T-helper 22 cell (primary cell): ENCODE measurements around the gene MFNG.

Source experiments
- DNase-seq: peaks from one replicate; pipeline ENCODE4 v3.0.0-alpha.2; 2020; ENCODE audit warnings: low read depth

The MFNG gene

DNA sequence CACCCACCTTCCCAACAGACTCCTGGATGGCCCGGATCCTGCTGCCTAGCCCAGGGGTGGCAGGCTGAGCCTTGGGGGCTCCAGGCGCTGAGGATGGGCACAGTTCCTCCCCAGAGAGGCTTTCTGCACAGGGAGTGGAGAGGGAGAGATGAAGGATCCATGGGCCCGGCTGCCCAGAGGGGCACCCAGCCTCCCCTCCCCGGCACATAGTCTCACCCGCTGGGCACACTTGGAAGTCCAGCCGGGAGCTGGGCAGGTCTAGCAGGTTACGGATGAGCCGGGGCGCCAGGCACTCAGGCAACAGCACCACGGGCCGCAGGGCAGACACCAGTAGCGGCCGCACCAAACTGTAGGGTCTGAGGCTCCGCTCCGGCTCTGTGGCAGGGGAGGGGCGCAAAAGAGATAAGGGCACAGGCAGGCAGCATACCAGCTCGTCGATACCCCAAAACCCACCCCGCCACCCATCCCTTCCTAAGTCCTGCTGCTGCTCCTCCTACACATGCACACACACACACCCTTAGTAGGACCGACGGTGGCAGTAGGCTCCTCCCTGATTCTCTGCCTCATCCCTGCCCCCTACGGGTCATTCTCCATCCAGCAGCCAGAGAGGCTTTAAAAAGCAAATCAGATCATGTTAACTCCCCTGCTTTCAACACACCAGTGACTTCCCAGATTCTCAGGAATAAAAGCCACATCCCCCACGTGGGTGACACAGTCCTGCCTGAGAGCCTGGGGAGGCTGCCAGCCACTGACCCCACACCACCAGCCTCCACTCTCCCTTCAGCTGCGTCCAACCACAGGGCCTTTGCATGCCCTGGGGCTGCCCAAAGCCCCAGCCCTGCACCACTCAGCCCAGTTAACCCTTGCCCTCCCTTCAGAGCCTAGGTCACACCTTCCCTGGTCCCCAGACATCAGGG lies 6.5 kb upstream of the MFNG start:
- DNase-seq, result no peak

DNA sequence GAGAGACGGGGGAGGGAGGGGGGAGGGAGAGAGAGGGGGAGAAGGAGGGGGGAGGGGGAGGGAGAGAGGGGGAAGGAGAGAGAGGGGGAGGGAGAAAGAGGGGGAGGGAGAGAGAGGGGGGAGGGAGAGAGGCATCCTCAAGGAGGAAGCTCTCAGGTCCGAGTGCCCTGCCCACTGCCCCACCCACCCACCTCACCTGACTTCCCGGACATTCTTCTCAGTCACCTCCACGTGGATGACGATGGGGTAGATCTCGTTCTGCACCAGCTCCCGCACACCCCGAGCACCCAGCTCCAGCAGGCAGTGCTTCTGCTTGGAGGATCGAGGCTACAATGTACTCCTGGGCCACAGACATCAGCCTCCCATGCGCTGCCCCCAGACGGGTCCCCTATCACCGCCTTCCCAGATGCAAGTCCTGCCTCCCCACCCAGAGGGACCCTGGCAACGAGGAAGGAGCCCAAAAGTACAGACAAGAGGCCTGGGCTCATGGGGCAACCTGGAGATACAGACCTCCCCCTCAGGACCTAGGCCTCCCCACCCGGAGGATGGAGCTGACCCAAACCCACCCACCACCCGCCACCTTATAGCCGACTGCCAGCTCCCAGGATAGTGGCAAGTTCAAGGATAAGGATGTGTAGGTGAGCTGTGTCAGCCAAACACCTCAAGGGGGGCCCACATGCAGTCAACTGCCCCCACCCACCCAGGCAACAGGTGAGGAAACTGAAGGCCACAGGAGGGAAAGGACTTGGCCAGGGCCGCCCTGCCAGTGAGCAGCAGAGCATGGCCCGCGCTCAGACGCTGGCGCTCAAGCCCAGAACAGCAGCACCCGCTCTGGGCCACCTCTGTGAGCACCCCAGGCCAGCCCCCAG lies 5.6 kb upstream of the MFNG start:
- DNase-seq, result no peak

DNA sequence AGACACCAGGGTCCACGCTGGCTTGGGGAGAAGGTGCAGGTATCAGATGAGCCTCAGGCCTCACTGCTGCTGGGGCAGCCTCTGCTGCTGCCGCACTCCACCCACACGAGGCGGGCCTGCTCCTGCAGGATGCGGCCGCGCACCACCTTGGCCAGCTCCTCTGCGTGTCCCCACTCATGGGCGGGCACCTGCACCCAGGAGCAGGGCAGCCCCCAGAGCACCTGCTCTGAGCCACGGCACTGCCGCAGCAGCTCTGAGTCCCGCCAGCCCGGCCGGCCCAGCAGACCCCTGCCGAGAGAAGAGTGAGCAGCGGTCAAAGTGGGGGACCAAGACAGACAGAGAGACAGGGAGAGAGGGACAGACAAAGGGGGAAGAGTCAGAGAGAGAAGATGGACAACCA lies 4.9 kb upstream of the MFNG start:
- DNase-seq, result no peak

DNA sequence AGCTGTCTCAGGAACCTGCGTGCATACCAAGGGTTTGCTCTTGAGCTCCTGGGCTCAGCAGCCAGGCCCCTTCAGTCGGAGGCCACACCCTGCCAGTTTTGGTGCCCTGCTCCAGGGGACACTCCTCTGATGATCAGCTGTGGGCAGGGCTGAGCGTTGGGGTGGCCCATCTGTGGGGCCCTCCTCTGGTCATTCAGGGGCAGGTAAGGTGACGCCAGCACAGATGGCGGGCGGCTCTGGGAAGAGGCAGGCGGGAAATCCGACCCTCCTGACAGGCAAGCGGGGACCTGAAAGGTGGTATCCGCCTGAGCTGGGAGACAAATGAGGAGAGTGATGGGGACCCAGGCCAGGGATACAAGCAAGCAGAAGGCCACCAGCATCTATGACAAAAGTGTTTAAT lies 3.8 kb upstream of the MFNG start:
- DNase-seq, result no peak

DNA sequence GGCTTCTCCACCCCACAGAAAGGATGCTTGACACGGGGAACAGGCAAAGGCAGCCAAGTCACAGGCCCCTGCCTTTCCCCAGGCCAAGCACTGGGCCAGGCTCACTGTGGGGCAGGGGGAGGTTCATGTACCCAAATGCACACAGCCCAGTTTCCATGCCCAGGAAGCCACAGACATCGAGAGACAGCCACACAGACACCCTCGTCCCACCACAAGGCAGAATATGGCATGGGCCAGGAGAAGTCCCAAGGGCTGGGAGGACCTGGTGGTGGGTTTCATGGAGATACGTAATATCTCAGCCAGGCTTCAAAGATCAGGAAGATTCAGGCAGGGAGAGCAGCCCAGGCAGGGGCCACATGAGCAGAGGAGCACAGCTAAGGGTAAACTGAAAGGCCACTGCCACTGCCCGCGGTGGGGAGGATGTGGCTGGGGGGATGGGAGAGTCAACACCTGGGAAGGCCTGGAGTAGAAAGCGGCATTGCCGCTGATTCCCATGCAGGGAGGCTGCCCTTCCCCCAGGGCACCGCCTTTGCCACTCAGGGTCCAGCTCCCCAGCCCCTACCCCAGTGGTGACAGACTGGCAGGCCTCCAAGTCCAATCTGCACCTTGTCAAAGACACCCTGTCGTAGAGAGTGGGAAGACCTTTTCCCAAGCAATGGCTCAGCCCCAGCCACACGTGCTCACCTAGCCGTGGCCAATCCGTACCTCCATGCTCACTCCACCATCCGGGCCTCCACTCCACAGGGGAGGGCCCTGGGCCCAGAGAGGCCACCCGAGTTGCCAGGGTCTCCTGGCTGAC lies 2.4 kb upstream of the MFNG start:
- no peak for DNase-seq

DNA sequence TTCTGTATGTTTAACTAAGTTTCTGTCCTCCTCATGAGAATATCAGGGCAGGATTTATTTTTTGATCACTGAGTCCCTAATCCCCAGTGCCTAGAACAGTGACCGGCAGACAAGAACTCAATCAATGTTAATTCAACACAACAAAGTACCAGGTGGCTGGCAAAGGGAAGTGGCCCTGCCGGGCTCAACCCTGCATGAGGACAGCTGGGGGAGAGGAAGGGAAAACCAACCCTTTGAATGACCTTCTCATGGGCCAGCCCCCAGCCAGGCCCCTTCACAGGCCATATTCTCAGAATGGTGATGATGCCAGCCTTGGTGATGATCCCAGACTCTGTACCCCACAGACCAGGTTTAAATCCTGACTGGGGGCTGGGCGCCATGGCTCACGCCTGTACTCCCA lies 1.4 kb upstream of the MFNG start:
- DNase-seq, result no peak

DNA sequence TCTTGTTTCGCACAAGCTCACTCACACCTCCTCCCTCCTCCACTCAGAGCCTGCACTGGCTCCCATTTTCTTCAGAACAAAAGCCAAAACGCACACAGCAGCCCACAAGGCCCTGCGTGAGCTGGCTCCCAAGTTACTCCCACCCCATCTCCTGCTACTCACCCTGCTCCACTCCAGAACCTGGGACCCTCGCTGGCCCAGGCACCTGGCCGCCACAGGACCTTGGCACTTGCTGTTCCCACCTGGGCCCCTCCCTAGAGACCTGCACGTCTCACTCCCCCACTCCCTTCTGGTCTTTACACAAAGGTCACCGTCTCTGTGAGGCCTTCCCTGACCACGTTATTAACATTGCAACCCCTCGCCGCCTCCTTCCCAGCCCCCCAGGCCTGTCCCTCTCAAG lies 945 bp upstream of the MFNG start:
- no peak for DNase-seq

DNA sequence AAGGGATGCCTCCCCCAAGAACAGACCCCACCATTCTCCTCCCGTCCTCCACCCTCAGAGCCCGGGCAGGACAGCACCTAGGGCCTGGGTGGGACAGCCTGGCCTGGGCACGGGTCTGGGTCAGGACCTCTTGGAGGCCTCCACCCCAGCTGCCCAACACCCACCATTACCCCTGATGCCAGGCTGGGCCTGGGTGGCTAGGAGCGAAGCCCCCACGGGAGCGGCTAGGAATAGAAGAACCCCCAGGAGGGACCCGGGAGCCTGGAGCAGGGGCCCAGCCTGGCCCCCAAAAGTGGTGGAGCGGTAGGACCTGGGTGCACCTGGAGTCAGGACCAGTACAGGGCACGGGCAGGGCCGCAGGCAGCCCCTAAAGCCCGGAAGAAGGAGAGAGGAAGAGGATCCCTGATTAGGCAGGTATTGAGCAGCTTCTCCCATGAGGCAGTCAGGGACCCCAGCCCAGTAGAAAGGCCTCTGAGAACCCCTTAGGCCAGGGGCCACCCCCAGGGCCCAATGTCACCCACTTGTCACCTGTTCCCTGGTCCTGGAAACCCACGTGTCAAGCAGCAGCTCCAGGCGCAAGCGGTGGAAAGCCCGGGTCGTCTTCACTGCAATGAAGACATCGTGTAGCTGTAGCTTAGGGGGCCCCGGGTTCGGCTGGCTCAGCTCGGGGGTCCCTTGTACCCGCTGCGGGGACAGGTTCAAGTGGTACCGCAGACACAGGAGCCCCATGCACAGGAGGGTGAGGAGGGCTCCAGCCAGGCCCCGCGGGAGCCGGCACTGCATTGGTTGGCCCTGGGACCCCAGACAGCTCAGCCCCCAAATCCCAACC lies 575 bp downstream of the MFNG start:
- DNase-seq, result no peak

DNA sequence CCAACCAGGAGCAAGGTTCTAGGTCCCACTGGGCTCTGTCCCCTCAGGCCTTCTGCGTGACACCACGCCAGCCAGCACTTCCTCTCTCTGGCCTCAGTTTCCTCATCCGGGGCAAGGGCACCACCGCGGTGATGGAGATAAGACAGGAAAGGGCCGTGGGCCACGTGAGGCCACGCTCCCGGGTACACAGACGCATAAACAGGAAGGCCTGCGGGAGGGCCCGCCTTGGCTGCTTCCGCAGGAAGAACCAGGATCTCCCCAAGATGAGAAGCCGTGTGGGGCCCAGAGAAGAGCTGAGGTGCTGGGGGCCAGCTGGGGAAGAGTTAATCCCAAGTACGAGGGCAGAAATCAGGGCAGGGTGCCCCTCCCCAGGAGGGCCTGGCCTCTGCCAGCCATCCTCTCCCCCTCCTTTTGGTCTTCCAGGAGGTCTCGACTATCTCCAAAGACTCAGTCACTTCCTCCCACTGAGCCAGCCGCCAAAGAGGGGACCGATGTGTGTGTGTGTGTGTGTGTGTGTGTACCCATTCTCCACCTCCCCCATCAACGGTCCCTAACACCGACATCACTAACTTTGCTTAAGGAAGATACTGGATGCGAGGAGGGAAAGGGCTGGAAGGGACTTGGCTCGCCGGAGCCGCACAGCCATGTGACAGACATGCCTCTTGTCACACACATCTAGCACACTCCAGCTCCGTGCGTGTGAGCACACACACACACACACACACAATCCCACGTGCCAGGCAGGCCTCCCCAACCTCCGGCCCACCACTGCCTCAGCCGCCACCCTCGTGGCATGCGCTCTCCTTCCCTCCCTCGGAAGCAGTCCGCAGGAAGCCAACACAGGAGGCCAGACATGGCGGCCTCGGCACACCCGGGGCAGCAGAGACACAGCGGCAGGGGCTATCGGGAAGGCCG lies 1.4 kb downstream of the MFNG start:
- DNase-seq, result peak; percentile 73

DNA sequence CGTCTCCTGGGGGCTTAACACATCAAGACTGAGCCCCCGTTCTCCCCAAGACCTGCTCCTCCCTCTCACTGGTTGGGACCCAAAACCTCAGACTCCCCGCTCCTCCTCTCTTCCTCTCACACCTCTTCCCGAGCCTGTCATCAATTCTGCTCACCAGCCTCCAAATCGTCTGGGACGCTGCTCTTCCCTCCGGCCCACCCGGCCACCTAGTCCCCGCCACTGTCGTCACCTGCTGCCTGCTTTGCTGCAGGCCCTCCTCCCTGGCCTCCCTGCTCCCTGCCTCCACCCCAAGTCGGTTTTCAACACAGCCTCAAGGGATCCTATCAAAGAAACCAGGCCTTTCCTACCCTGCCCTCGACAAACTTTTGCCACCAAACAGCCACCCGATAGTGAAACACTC lies 3.1 kb downstream of the MFNG start:
- no peak for DNase-seq

DNA sequence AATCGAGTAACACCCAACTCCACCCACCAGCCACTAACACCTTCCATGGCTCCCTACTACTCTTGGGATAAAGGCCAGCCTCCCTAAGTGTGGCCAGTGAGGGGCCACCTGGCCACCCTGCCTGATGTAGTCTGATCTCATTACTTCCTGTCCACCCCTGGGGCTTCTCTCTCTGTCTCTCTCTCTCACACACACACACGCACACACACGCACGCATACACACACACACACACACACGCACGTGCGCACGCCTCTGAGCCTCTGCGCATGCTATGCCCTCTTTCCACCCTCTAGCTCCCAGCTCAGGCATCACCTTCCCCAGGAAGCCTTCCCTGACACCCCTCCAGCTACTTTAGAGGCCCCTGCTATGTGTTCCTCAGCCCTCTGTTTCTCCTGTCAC lies 3.9 kb downstream of the MFNG start:
- DNase-seq, result no peak

DNA sequence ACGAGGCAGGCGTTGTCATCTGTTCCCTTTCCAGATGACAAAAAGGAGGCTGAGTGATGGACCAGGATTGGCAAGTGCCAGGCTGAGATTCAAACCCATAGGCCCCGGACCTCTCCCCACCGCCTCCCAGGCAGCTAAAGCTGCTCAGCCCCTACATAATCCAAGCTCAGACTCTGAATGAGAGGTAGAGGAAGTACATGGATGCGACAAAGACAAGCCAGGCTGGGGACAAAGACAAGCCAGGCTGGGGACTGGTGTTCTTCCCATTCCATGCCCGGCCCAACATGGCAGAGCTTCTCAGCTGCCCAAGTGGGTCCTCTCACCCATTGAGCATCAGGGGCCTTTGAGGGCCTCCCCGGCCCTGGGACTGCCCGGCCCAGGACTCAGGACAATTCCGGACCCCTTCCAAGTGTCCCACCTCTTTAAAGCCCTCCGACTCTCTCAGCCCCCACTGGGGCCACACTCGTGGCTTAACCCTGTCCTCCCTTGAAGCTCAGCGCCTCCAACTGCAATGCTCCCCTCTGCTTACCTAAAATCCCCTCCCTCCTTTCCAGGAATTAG lies 4.8 kb downstream of the MFNG start:
- no peak for DNase-seq

DNA sequence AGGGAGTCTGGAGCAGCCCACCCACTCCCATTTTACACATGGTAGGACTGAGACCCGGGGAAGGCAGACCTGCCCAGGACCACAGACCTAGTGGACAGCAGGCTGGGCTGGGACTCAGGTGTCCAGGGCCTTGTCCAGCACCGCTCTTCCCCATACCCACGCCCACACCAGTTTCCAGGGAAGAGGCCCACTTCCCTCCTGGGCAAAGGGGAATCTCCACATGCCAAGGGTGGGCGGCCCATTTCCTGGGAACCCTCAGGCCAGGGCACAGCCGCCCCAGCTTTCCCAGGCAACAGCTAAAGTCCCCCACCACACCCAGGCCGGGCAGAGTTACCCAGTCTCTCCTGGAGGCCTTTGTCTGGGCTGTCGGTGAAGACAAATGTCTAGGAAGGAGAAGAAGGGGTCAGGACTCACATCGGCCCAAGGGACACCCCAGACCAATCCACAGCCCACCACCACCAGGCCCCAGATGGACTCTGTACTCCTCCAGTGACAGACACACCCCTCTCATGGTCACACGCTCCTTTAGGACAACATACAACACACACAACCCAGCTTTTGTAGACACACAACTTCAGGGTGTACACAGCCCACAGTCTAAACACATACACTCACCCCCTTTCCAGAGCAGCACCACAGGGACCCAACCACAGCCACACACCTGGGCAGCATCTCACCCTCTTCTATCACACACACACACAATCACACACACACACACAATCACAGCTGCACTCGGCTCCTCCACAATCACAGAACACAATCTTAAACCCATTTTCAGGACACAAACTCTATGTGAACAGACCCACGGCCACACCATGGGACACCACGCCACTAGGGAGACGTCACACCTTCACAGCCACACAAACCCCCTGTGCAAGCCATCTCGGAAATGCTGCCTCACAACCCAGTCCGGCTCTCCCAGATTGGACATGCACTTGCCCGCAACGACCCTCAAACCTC lies 5.5 kb downstream of the MFNG start:
- no peak for DNase-seq

DNA sequence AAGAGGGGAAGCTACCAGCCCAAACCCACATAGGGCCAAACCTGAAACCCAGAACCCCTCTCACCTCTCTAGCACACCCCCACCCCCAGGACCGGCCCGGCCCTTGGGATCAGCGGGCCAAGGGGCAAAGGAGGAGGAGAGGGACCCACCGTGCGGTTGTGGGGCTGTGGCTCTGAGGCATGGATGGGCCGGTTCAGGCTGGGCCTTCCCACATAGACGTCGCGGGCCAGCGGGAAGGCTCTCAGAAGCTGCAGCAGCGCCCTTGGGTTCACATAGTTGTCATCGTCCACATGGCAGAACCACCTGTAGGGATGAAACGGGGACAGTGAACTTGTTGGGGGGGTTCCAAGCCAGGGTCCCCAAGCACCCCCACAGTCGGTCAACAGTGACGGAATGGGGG lies 7.0 kb downstream of the MFNG start:
- DNase-seq, result no peak

DNA sequence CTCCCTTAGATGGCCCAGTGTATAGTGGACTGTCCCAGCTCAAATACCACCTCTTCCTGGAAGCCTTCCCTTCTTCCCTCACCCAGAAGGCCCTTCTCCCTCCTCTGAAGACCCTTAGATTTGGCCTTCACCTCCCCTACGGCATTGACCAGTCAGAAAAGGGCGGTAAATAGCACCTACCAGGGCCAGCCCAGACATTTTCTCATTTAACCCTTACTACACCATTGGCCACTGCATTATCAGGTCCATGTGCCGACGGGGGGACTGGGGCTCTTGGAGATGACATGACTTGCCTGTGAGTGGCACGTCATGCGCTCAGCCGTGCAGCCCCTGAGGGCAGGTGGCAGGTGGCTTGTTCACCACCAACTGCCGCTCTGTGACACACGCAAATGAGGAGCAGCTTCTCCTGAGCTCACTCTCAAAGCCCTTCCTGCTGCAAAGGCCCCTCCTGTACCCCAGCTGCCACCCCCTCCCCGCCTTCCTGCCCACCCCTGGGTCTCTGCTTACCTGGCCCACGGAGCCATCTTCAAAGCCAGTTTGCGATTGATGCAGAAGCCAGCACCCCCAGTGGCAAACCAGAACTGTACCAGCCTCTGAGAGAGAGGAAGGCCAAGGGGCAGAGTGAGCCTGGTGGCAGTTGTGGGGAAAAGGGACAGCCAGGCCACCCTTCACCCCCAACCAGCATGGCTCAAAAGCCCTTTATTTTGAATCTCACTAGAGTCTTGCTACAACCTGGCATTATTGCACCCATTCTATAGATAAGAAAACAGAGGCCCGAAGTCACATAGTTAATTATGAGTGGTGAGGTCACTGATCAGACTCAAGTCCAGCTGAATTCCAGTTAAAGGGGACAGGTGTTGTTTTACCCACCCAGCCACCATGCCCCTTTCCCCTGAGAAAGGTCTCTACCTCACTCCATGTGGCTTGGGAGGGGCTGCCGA lies 9.5 kb downstream of the MFNG start:
- DNase-seq, result no peak

DNA sequence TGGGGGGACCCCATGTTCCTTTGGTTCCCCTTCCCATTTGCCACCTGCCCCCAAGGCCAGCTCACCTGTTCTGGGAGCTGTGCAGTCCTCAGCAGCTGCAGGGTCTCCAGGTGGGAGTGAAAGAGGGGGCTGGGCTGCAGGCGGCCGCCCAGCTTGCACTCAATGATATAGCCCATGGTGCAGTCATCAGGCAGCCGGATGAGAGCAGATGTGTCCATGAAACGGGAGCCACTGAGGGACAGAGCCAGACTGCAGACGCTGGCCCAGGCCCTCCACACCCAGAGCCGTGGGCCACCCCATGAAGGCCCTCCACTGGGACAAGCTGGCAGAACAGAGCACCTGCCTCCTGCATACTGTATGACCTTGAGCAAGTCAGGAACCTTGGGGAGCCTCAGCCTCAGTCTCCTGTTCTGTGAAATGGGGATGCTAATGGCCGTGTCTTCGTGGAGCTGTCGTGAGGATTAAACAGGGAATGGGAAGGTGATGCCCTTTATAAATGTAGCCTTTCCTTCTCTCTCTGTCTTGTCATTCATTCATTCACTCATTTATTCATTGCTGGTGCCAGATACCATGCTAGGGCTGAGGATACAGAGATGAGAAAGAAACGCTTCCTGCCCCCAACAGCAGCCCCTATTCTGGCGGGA lies 11.6 kb downstream of the MFNG start:
- DNase-seq, result no peak

DNA sequence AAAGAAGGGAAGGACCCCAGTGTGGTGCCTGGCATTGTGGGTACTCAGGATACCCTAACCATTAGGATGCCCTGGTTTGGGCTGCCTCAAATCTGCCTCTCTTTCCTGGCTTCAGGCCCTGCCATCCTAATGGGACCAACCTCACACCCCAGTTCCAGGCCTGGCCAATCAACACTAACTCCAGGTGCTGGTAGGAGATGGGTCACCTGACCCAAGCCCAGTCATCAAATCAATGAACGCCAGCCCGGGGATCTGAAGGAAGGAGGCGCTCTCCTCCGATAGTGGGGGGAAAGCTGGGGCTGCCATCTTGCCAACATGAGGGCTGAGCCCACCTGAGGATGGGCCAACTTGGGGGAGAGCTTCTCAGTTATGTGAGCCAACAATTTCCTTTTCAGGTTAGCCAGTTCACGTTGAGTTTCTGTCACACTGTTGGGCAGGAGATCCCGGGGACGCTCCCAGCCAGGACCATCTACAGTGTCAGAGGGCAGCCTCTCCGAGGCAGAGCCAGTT lies 12.7 kb downstream of the MFNG start:
- DNase-seq, result no peak
